Measurements from ENCODE around the gene IL34. TPM values are rescaled to one million over a fixed set of nuclear protein-coding genes. Genes with fewer than 3 reads are reported as not detected.

IL34 gene
- total and polyA plus RNA-seq, 2 of the 13 experiments (the other 11 are each of a cell fraction or from before 2014, with no cell fraction given), result 1.2 to 1.3 TPM

GRCh38 chr16:70687102-70687511, 40.7 kb downstream of the IL34 start (continued):
- no peak for TF ChIP-seq TBX3 (IDR thresholded peaks at IDR 0.05; ENCODE audit: borderline replicate concordance)
- TF ChIP-seq MAF1 (CRISPR knock-in tag; IDR thresholded peaks at IDR 0.05; ENCODE audit: borderline replicate concordance), result no peak
- 0 out of 2 replicates have a peak, but pooled peaks have one; percentile 22 for TF ChIP-seq ZNF782 (CRISPR knock-in tag; IDR thresholded peaks at IDR 0.05; ENCODE audit: borderline replicate concordance)
- 0 out of 2 replicates have a peak, but pooled peaks have one; percentile 32 for TF ChIP-seq SAP130 (CRISPR knock-in tag; IDR thresholded peaks at IDR 0.05; ENCODE audit: low read depth)
- no peak for TF ChIP-seq THAP7 (CRISPR knock-in tag; IDR thresholded peaks at IDR 0.05)
- TF ChIP-seq ZFP82 (CRISPR knock-in tag; IDR thresholded peaks at IDR 0.05; ENCODE audit: borderline replicate concordance), result no peak
- TF ChIP-seq ZNF674 (CRISPR knock-in tag; IDR thresholded peaks at IDR 0.05; ENCODE audit: low read depth), result no peak
- TF ChIP-seq RAD51 (IDR thresholded peaks at IDR 0.05; ENCODE audit: borderline replicate concordance), result no peak
- peak; percentile 45; the same call in 1 of the 2 replicates for TF ChIP-seq IRX3 (CRISPR knock-in tag; IDR thresholded peaks at IDR 0.05; ENCODE audit: borderline replicate concordance, low read depth)
- 0 out of 2 replicates have a peak, but pooled peaks have one; percentile 31 for TF ChIP-seq ZBTB34 (CRISPR knock-in tag; IDR thresholded peaks at IDR 0.05)
- no peak for TF ChIP-seq ZBTB21 (CRISPR knock-in tag; IDR thresholded peaks at IDR 0.05)
- peak; percentile 80 for TF ChIP-seq PATZ1 (CRISPR knock-in tag; IDR thresholded peaks at IDR 0.05)
- no peak for TF ChIP-seq SAFB2 (CRISPR knock-in tag; IDR thresholded peaks at IDR 0.05; ENCODE audit: borderline replicate concordance, low read depth)
- TF ChIP-seq GLMP (CRISPR knock-in tag; IDR thresholded peaks at IDR 0.05; ENCODE audit: borderline replicate concordance), result no peak
- TF ChIP-seq HNF1A (IDR thresholded peaks at IDR 0.05; ENCODE audit: low read depth), result no peak
- TF ChIP-seq HNF1A (CRISPR knock-in tag; IDR thresholded peaks at IDR 0.05; ENCODE audit: borderline replicate concordance), result peak; percentile 41; the same call in 1 of the 2 replicates
- no peak for TF ChIP-seq KLF15 (CRISPR knock-in tag; IDR thresholded peaks at IDR 0.05; ENCODE audit: borderline replicate concordance)
- 0 out of 2 replicates have a peak, but pooled peaks have one; percentile 72 for TF ChIP-seq ZBTB46 (CRISPR knock-in tag; IDR thresholded peaks at IDR 0.05; ENCODE audit: borderline replicate concordance)
